HG03064 (cell line): ENCODE results near the gene KRTAP5-1.

Source experiments
- ATAC-seq: cut with Tn5 transposase; IDR thresholded peaks from one replicate; pipeline ENCODE4 v1.9.1; 2021; ENCODE audit warnings: low read depth; ENCODE audit not compliant: unreplicated experiment

The KRTAP5-1 gene

GRCh38 chr11:1562469-1563148, 22.5 kb downstream of the KRTAP5-1 start:
- no peak for ATAC-seq

DNA sequence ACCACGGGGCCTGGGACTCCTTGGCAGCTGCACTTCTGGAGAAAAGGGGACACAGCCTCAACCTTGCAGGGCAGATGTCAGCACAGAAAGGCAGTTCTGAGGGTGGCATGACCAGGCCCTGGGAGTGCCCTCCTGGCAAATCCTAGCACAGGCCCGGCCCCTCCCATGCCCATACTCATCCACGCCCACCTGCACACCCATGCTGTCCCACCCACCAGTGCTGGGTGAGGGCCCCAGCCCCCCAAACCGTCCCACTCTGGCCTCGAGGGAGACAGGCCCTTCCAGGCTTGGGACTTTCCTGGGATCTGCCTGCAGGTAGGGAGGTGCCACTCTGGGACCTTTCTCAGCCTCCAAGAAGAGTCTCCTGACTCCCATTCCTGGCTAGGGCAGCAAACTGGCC, 23.1 kb downstream of the KRTAP5-1 start:
- ATAC-seq = no peak

GRCh38 chr11:1561266-1561665, 23.8 kb downstream of the KRTAP5-1 start:
- ATAC-seq = no peak

GRCh38 chr11:1560649-1561251, 24.3 kb downstream of the KRTAP5-1 start:
- no peak for ATAC-seq

GRCh38 chr11:1560002-1560648, 25.0 kb downstream of the KRTAP5-1 start:
- ATAC-seq = no peak

DNA sequence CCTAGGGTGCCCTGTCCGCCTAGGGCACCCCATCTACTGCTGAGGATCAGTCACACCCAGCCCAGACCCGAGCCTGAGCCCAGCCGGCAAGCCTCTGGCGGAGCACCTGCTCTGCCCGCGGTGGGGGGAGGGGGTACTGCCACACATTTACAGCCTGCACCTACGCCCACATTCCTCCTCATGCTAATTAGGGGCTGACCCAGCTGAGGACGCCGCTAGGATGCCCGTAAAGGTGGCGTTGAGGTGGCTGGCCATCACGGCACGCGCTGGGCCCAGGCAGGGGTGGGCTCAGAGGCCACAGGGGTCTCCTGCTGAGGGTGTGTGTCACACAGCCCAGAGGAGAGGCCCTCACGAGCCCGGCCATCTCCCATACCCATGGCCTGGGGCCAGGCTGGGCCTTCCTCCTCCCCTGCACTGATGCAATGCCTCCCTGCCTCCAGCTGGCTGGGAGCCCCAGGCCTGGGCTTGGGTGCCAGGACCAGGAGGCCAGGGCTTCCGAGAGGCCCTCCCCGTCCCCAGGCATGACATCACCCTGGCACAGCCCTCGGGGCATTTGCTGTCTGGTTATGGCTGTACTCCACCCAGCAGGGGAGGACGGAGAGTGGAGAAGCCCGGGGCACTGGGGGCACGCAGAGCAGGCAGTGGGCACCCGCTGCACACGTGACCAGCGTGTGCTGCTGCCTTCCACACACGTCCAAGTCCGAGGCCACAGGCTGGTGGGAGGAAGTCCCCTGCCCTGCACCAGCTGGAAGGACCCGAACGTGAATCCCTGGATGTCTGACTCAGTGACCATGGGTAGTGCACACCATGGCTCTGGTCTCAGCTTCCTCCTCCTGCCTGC, 25.8 kb downstream of the KRTAP5-1 start:
- no peak for ATAC-seq

DNA sequence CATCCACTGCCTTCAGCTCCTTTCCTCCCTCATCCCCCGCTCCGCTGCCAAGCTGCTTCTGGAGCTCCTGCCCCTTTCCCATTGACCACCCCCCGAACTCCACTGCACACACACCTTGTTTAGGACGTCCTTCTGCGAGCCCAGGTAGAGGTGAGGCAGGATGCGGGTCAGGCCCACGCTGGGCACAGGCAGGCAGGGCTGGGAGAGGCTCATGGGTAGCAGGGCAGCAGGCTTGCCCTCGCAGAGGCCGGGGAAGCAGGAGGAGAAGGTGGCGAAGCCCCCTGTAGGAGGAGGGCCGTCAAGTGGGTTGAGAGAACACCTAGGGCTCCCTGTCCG, 26.3 kb downstream of the KRTAP5-1 start:
- ATAC-seq = no peak

DNA sequence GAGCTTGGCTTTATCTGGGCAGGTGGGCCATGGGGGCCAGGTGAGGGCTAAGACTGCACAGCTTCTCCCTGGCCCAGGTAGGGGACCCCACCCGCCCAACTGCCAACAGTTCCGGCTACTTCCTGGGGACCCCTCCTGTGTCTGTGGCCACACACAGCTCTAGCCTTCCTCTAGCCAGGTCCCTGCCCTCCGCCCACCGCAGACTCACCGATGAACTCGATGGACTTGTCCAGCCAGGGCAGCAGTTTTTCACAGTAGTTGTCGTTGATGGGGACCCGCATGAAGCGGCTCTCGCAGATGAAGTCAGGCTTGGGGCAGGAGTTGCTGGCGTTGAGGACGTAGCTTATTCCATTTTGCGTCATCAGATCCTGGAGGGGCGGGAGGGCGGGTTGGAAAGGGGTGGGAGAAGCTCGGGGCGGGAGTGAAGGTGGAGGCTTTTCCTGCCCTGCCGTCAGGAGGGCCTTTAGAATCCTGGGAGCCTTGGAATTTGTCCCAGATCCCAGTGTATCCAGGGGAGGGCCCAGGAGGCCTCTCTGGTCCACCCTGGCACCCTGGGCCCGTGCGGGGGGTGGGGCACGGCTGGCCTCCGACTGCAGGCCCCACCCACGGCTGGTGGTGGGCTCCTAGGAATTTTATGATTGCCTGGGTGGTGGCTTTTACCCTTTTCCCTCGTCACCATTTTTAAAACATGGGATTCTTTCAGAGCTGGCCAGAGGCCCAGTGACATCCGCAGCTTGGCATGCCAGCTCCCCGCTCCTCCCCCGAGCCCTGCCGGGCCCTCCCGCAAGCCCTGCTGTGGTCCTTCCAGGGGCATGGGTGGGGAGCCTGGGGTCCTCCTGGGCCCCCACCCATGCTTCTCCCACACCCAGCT, 26.9 kb downstream of the KRTAP5-1 start:
- ATAC-seq = no peak

- no peak for ATAC-seq
These were observed 27.8 kb downstream of the KRTAP5-1 start for GRCh38 chr11:1557051-1557884.

GRCh38 chr11:1556278-1556902, 28.7 kb downstream of the KRTAP5-1 start:
- ATAC-seq = no peak

DNA sequence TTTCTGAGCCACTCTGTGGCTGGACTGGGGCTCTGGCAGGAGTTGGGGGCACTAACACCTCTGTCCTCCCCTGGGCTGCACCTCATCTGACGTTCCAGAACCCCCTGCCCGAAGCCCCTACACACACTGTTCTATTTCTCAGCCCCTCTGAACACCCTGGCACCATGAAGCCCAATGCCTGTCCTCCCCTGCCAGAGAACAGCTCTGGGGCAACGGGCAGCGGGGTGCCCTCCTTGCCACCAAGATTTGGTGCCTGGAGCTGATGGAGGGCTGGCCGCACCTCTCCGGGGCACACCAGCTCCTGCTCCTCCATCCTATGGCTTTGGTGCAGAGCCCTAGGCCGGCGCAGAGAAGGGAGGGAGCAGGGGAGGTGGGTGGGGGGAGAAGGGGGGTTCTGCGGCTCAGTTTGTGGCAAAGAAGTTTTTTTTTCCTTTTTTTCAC, 29.4 kb downstream of the KRTAP5-1 start:
- no peak for ATAC-seq

GRCh38 chr11:1554981-1555712, 29.9 kb downstream of the KRTAP5-1 start:
- no peak for ATAC-seq

GRCh38 chr11:1553808-1554594, 31.1 kb downstream of the KRTAP5-1 start:
- ATAC-seq = no peak

GRCh38 chr11:1549338-1550330, 35.4 kb downstream of the KRTAP5-1 start:
- ATAC-seq = no peak

DNA sequence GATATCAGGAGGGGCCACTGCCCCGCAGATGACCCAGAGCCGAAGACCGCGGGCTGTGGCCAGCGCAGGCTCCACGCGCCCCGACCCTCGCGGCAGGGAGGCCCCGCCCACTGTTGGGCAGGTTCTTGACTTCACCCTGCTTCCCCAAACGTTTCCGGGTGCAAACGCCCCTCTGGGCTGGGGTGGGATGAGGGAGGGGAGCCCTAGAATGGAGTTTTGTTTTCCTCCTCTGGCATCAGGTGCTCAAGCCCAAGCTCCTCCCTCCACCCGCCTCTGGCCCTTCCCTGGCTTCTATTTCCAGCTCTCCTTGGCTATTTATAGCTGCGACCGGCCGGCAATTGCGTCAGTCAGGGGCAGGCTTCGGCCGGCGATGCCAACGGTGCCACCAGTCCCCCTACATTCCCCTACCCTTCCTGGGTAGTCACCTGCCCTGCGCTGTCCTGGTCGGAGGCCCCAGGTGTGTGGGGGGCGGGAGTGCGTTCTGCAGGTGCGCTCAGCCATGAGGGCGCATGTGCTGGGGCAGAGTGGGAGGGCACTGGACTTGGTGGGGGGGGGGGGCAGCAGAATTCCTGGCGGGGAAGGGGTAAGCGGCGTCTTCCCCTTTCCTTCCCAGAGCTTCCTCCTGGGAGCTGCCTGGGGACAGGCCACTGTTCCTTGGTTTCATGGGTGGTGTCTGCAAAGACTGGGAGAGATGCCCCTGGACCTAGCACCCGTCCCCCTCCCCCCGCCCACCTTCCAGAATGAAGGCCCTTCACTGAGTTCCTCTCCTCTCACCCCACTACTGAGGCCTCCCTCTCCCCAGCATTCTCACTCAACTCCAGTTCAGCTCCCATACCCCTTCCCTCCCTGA, 36.6 kb downstream of the KRTAP5-1 start:
- ATAC-seq = no peak
